GM21529 (cell line): ENCODE results near the gene DMXL1.
"Not testable (repeated sequence)": the region's sequence is repeated elsewhere in the genome, so short reads cannot be mapped to it uniquely, and the experiment has no call there.

Experiments used
- ATAC-seq: cut with Tn5 transposase; IDR thresholded peaks from one replicate; pipeline ENCODE4 v1.9.1; 2021; ENCODE audit not compliant: unreplicated experiment

DMXL1 gene

GRCh38 chr5:119067450-119067849 lies 3.4 kb upstream of the DMXL1 start:
- ATAC-seq: no peak

GRCh38 chr5:119070578-119070827 lies 384 bp upstream of the DMXL1 start:
- ATAC-seq: peak; percentile 55

- ATAC-seq: peak; percentile 8
Observed at GRCh38 chr5:119071561-119071995, 691 bp downstream of the DMXL1 start.

GRCh38 chr5:119072496-119072895 lies 1.6 kb downstream of the DMXL1 start:
- no peak for ATAC-seq

GRCh38 chr5:119073746-119074337 lies 3.0 kb downstream of the DMXL1 start:
- ATAC-seq: not testable (repeated sequence)

- ATAC-seq: peak; percentile 27
Observed at GRCh38 chr5:119074419-119074818, 3.5 kb downstream of the DMXL1 start.

- ATAC-seq: not testable (repeated sequence)
Observed at GRCh38 chr5:119075269-119075668, 4.4 kb downstream of the DMXL1 start.

GRCh38 chr5:119076080-119076479 lies 5.2 kb downstream of the DMXL1 start:
- no peak for ATAC-seq

- ATAC-seq: no peak
Observed at GRCh38 chr5:119077444-119077843, 6.6 kb downstream of the DMXL1 start.

- peak; percentile 25 for ATAC-seq
Observed at GRCh38 chr5:119078071-119078846, 7.4 kb downstream of the DMXL1 start.

GRCh38 chr5:119078861-119079260 lies 8.0 kb downstream of the DMXL1 start:
- no peak for ATAC-seq

- no peak for ATAC-seq
Observed at GRCh38 chr5:119079318-119079921, 8.5 kb downstream of the DMXL1 start.

GRCh38 chr5:119080936-119081335 lies 10.0 kb downstream of the DMXL1 start:
- ATAC-seq: no peak

- no peak for ATAC-seq
Observed at GRCh38 chr5:119082691-119083090, 11.8 kb downstream of the DMXL1 start.

GRCh38 chr5:119083679-119084078 lies 12.8 kb downstream of the DMXL1 start:
- peak; percentile 63 for ATAC-seq

- ATAC-seq: no peak
Observed at GRCh38 chr5:119088438-119088837, 17.6 kb downstream of the DMXL1 start.

GRCh38 chr5:119095611-119096010 lies 24.7 kb downstream of the DMXL1 start:
- no peak for ATAC-seq

- no peak for ATAC-seq
Observed at GRCh38 chr5:119105971-119106370, 35.1 kb downstream of the DMXL1 start.

- ATAC-seq: no peak
Observed at GRCh38 chr5:119112151-119112550, 41.3 kb downstream of the DMXL1 start.

GRCh38 chr5:119117237-119117636 lies 46.4 kb downstream of the DMXL1 start:
- ATAC-seq: no peak

GRCh38 chr5:119118000-119118399 lies 47.1 kb downstream of the DMXL1 start:
- ATAC-seq: no peak

GRCh38 chr5:119120893-119121292 lies 50.0 kb downstream of the DMXL1 start:
- ATAC-seq: no peak
